Measurements from ENCODE around the gene CTU1. TPM values are rescaled to one million over a fixed set of nuclear protein-coding genes. Genes with fewer than 3 reads are reported as not detected.
A peak's percentile ranks its signal among the peaks of the same experiment; 100 is the strongest.

CTU1 gene
- total RNA-seq, 2 experiments from 2014 or later, result 9.4 to 10.1 TPM

DNA sequence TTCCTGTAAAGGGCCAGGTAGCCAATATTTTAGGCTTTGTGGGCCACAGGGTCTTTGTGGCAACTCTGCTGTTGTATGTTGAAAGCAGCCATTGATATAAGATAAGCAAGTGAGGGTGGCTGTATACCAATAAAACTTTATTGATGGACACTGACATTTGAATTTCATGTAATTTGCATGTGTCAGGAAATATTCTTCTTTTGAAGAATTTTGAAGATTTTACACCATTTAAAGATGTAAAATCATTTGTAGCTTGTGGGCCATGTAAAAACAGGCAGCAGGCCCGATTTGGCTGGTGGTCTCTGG is 2.4 kb upstream of the CTU1 start:
- Mint-ChIP-seq H3K4me1 (peaks cover 33% of the 10 kb centered on the region), H3K4me3 (no peak overlapping the region), H3K27ac (no peak overlapping the region), H3K36me3 (no peaks in the 10 kb centered on the region), H3K9me3 (no peaks in the 10 kb centered on the region), H3K27me3 (no peaks in the 10 kb centered on the region)
- POLR2A ChIA-PET, result interaction anchor here (1.0 kb wide), 1 partner anchor 21 kb away, joined by 3 read pairs; no protein-coding TSS in a partner anchor
- no peak for DNase-seq
- no peak for ATAC-seq (ENCODE audit: low read depth)

DNA sequence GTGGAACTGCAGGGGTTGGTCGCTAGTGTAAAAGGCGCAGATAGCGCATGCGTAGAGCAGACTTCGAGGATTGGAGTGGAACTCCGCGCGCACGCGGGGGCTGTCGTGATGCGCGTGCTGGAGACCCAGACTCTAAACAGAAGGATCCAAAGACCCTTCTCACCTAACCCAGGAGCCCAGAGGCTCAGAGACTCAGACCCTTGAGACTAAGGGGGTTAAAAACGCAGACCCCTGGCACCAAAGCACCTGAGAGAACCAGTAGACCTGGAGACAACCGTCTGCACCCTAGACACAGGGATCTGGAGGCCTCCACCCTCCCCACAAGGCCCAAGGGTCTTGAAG is 567 bp upstream of the CTU1 start:
- no peaks in the 10 kb centered on the region for H3K9me3 Mint-ChIP-seq
- H3K27me3 Mint-ChIP-seq, result no peaks in the 10 kb centered on the region
- DNase-seq (no peak), ATAC-seq (ENCODE audit: low read depth) (peak; percentile 40)
- peaks cover 21% of the 10 kb centered on the region for H3K4me1 Mint-ChIP-seq
- peak overlapping the region; percentile 90 for H3K4me3 Mint-ChIP-seq
- H3K27ac Mint-ChIP-seq, result peak overlapping the region; percentile 88
- H3K36me3 Mint-ChIP-seq, result no peaks in the 10 kb centered on the region
- POLR2A ChIA-PET, result interaction anchor here (0.6 to 1.0 kb wide), 2 partner anchors 10 to 23 kb away, joined by 3 read pairs; no protein-coding TSS in a partner anchor

DNA sequence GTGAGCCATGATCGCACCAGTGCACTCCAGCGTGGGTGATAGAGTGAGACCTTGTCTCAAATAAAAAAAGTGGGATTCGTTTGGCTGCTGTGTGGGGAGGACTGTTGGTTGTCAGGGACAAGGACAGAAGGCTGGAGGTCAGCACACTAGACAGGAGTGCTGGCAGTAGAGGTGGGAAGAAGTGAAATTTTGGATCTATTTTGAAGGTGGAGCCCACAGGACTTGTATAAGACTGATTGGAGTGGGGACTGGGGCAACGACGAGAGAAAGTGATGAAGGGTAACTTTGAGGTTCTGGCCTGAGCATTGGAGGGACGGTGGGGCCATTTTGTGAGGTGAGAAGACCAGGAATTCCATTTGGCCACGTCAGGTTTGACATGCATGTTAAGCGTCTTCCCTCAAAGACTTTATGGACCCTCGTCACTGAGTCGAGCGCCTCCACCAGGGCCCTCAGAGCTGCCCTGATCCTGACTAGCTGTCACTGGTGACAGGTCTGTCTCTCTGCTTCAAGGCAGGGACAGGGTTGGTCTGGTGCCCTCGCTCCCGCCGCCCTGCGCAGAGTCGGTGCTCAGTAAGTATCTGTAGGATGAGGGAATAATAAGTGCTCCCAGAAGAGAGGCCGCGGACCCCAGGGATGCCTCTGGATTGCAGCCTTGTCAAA is 673 bp downstream of the CTU1 start:
- Mint-ChIP-seq H3K27ac (peak overlapping the region; percentile 88), H3K9me3 (no peaks in the 10 kb centered on the region), H3K27me3 (no peaks in the 10 kb centered on the region), H3K4me3 (peak overlapping the region; percentile 90), H3K36me3 (peaks cover 2% of the 10 kb centered on the region), H3K4me1 (peaks cover 23% of the 10 kb centered on the region)
- no peak for ATAC-seq (ENCODE audit: low read depth)
- DNase-seq, result no peak
- POLR2A ChIA-PET, result interaction anchor here (0.7 to 1.0 kb wide), 2 partner anchors 11 to 15 kb away, joined by 4 read pairs; no protein-coding TSS in a partner anchor

DNA sequence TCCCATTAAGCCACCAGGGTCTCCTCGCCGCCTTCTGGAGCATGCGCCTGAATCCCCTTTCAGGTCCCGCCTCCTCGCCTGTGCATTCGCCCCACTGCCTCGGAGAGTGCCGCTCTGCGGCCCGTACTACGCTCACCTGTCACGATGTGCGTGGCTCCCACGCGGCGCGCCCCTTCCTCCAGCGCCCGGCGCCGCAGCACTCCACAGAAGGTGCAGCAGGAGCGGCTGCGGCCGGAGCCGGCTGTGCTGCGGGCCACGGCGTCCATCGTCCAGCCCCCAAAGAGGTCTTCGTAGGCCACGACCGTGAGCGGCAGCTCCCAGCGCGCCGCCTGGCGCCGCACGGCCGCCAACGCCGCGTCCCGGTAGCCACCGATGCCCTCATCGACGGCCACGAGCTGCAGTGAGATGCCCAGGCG is 4.3 kb downstream of the CTU1 start:
- ATAC-seq (ENCODE audit: low read depth) (no peak), DNase-seq (no peak)
- peaks cover 6% of the 10 kb centered on the region for H3K36me3 Mint-ChIP-seq
- H3K27ac Mint-ChIP-seq, result no peak overlapping the region
- no peak overlapping the region for H3K4me3 Mint-ChIP-seq
- no peaks in the 10 kb centered on the region for H3K27me3 Mint-ChIP-seq
- POLR2A ChIA-PET, result no interaction called here
- peaks cover 28% of the 10 kb centered on the region for H3K4me1 Mint-ChIP-seq
- H3K9me3 Mint-ChIP-seq, result no peaks in the 10 kb centered on the region

DNA sequence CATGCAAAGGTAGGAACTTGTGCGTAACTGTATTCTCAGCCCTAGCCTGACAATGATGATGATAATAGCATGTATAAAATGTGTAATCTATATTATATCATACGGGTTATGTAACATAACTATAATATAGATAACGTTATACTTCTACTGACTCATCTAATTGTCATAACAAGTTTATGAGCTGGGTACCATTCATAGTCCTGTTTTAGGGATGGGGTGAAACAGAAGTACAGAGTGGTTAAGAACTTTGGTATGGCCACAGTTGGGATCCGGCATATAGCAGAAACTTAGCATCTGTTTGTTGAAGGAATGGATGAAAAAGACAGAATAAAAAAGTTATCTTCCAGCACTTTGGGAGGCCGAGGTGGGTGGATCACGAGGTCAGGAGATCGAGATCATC is 5.2 kb downstream of the CTU1 start:
- no peak for ATAC-seq (ENCODE audit: low read depth)
- Mint-ChIP-seq H3K4me3 (no peak overlapping the region), H3K27me3 (no peaks in the 10 kb centered on the region), H3K9me3 (no peaks in the 10 kb centered on the region), H3K4me1 (peaks cover 26% of the 10 kb centered on the region), H3K27ac (no peak overlapping the region), H3K36me3 (peaks cover 6% of the 10 kb centered on the region)
- no peak for DNase-seq
- POLR2A ChIA-PET, result no interaction called here

DNA sequence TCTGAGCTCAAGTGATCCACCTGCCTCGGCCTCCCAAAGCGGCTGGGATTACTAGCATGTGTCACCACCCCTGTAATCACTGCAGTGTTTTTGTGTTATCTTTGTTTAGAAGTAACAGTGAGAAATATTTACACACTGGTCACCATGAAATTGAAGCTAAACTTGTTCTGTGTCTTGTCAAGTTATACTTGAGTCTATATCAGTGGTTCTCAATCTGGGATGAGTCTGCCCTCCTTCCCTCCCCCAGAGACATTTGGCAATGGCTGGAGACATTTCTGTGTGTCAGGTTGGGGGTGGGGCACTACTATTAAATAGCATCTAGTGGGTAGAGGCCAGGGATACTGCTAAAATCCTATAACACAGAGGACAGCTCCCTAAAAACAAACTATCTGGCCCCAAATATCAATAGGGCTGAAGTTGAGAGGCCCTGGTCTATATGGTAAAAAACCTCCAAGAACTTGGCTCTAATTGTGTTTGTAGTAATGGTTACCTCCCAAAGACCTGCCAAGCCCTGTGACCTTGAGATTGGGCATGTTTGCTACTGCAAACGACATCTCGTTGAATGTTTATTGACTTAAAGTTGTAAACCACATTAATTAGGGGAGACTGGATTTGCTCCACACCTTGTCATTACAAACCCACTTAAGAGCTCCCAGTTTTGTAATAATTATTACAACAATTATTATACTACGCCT is 6.9 kb downstream of the CTU1 start:
- POLR2A ChIA-PET, result no interaction called here
- H3K27me3 Mint-ChIP-seq, result no peaks in the 10 kb centered on the region
- no peak overlapping the region for H3K4me3 Mint-ChIP-seq
- DNase-seq, result no peak
- H3K4me1 Mint-ChIP-seq, result peaks cover 27% of the 10 kb centered on the region
- no peaks in the 10 kb centered on the region for H3K9me3 Mint-ChIP-seq
- no peak for ATAC-seq (ENCODE audit: low read depth)
- peaks cover 18% of the 10 kb centered on the region for H3K36me3 Mint-ChIP-seq
- no peak overlapping the region for H3K27ac Mint-ChIP-seq

DNA sequence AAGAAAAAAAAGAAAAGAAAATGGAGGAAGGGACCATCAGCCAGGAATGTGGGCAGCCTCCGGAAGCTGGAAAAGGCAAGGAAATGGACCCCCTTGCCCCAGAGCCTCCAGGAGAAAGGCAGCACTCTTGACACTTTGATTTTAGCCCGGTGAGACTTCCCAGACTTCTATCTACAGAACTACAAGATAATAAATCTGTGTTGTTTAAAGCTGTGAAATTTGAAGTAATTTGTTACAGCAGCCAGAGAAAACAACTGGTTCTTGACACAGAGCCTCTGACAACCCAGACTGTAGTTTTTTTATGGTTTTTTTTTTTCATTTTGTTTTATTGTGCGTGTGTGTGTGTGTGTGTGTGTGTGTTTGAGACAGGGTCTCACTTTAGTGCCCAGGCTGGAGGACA is 7.6 kb downstream of the CTU1 start:
- peaks cover 18% of the 10 kb centered on the region for H3K36me3 Mint-ChIP-seq
- no peaks in the 10 kb centered on the region for H3K9me3 Mint-ChIP-seq
- no peaks in the 10 kb centered on the region for H3K27me3 Mint-ChIP-seq

DNA sequence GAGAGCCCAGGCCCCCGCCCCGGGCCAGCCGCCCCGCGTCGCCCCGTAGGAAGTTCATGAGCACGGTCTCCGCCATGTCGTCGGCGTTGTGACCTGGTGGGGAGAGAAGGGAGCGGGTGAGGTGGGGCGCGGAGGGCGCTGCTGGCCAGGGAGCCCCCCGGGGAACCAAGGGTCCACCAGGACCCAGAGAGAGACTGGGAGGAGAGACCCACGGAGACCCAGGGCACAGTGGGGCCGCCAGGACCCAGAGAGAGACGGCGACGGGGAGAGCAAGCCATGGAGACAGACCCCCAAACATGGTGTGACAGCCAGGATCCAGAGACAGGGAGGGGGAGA is 9.2 kb downstream of the CTU1 start:
- POLR2A ChIA-PET, result interaction anchor here (0.8 kb wide), 1 partner anchor 10 kb away, joined by 3 read pairs; no protein-coding TSS in a partner anchor
- H3K4me1 Mint-ChIP-seq, result peaks cover 21% of the 10 kb centered on the region

More for the DNA sequence above, 7.6 kb downstream of the CTU1 start:
- Mint-ChIP-seq H3K27ac (no peak overlapping the region), H3K4me1 (peaks cover 23% of the 10 kb centered on the region), H3K4me3 (no peak overlapping the region)
- DNase-seq, result no peak
- POLR2A ChIA-PET, result interaction anchor here (0.7 kb wide), 1 partner anchor 750 kb away, joined by 3 read pairs; no protein-coding TSS in a partner anchor
- ATAC-seq (ENCODE audit: low read depth), result no peak

DNA sequence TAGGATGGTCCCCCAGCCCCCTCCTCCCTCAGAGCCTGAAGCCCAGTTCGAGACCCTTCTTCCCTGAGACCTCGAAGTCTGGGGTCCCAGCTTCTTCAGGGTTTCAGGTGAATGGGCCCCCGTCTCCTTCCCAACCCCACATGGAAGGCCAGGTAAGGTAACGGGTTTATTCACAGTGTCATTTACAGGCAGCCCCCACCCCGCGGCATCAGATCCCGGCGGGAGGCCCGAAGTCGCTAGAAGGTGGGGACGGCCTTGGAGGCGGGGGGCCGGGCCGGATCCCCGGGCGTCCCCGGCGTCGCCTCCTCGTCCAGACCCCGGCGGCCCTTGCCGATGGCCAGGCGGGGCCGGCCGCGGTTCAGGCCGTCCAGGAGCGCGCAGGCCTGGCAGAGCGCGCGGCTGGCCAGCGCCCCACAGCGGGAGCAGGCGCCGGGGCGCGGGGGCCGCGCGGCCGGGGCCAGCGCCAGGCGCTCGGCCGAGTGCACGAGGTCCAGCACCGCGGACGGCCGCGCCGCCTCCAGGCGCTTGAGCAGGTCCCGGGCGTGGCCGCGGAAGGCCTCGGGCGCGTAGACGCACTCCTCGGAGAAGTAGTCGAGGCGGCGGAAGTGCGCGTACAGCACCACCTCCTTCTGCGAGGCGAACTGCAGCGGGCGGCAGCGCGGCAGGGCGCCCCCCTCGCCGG is 9.7 kb downstream of the CTU1 start:
- Mint-ChIP-seq H3K27me3 (no peaks in the 10 kb centered on the region), H3K36me3 (peaks cover 18% of the 10 kb centered on the region), H3K9me3 (no peaks in the 10 kb centered on the region), H3K4me3 (peak overlapping the region; percentile 51), H3K4me1 (peaks cover 21% of the 10 kb centered on the region), H3K27ac (no peak overlapping the region)
- ATAC-seq (ENCODE audit: low read depth), result peak; percentile 76
- peak; percentile 54 for DNase-seq
- POLR2A ChIA-PET, result interaction anchor here (0.7 to 0.8 kb wide), 2 partner anchors 10 to 18 kb away, joined by 3 read pairs; no protein-coding TSS in a partner anchor

More for the DNA sequence above, 9.2 kb downstream of the CTU1 start:
- DNase-seq (no peak), ATAC-seq (ENCODE audit: low read depth) (no peak)
- Mint-ChIP-seq H3K27me3 (no peaks in the 10 kb centered on the region), H3K4me3 (peak overlapping the region; percentile 51), H3K36me3 (peaks cover 18% of the 10 kb centered on the region), H3K9me3 (no peaks in the 10 kb centered on the region), H3K27ac (peak overlapping the region; percentile 79)

DNA sequence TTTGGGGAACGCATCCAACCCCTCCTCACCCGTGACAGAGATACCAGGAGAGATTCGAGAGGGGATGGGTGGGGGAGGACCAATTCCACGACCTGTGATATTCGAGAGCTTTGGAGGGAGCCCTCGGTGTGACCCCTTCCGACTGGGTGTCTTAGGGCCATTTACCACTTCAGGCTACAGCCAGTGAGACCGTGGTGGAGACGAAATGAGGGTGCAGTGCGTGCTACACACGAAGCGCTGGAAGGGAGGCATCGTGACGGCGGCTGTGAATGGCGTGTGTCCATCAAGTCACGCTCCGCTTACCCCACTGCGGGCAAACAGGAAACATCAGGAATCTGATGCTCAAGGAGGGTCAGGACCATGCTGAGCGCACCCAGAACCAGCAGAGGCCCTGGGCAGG is 10.4 kb downstream of the CTU1 start:
- no peak overlapping the region for H3K4me3 Mint-ChIP-seq
- H3K27ac Mint-ChIP-seq, result no peak overlapping the region
- POLR2A ChIA-PET, result interaction anchor here (0.7 kb wide), 1 partner anchor 18 kb away, joined by 3 read pairs; no protein-coding TSS in a partner anchor

DNA sequence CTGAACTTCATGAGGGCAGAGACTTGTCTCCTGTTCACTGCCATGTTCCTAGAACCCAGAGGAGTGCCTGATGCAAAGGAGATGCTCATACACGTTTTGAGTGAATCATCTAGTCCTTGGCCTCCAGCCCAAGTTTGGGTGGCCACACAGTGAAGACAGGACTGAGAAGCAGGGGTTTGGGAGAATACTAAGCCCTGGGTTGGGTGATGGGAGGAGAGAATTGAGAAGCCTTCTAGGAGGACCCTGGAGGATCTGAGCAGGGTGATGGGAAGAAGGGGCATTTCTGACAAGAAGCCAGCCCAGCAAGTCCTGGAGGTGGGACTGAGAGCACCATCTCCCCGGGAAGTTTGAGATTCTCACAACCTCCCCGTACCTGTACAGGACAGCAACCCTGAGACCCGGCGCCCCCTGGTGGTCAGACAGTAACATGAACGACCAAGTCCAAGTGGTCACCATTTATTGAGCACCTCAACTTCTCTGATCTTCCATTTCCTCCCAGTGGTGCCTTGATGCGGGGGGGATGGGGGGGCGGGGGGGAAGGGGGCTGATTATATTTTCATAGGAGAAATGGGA is 11.0 kb downstream of the CTU1 start:
- peak overlapping the region; percentile 41 for H3K4me3 Mint-ChIP-seq
- POLR2A ChIA-PET, result interaction anchor here (1.5 kb wide), 1 partner anchor 11 kb away, joined by 4 read pairs; no protein-coding TSS in a partner anchor
- no peaks in the 10 kb centered on the region for H3K27me3 Mint-ChIP-seq
- ATAC-seq (ENCODE audit: low read depth), result peak; percentile 34
- H3K9me3 Mint-ChIP-seq, result no peaks in the 10 kb centered on the region
- peaks cover 14% of the 10 kb centered on the region for H3K36me3 Mint-ChIP-seq
- H3K27ac Mint-ChIP-seq, result peak overlapping the region; percentile 78
- peaks cover 17% of the 10 kb centered on the region for H3K4me1 Mint-ChIP-seq
- peak; percentile 77 for DNase-seq

More for the DNA sequence above, 10.4 kb downstream of the CTU1 start:
- Mint-ChIP-seq H3K4me1 (peaks cover 21% of the 10 kb centered on the region), H3K36me3 (peaks cover 18% of the 10 kb centered on the region), H3K9me3 (no peaks in the 10 kb centered on the region), H3K27me3 (no peaks in the 10 kb centered on the region)
- ATAC-seq (ENCODE audit: low read depth) (no peak), DNase-seq (no peak)

DNA sequence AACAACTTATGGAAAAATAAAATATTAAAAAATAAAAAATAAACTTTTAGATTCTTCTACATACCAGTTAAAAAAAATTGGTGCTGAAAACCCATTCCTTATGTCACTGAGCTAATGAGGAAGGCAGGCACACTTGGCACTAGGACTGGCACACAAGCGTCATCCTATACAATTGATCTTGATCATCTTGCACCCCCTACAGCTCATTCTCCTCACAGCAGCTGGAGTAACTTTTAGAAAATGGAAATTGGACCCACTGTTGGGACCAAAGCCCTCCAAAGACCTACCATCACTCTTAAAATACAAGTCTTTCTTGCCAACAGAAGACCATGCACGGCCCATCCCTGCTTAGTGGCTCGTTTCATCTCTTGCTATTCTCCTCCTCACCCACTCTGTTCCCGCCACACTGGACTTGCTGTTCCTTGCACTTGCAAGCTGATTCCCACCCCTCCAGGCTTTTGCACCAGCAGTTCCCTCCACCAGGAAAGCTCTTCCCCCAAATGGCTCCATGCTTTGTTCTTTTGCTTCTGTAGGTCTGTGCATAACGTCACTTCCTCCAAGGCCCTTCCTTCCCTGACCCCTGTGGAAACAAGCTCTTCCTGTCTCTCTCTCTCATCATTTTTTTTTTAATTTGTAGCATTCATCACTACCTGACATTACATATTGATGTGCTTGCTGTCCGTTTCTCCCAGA is 11.6 kb downstream of the CTU1 start:
- POLR2A ChIA-PET, result interaction anchor here (1.5 kb wide), 1 partner anchor 11 kb away, joined by 4 read pairs; no protein-coding TSS in a partner anchor
- no peaks in the 10 kb centered on the region for H3K9me3 Mint-ChIP-seq
- peak overlapping the region; percentile 41 for H3K4me3 Mint-ChIP-seq
- no peak for DNase-seq
- ATAC-seq (ENCODE audit: low read depth), result peak; percentile 27
- H3K4me1 Mint-ChIP-seq, result peaks cover 17% of the 10 kb centered on the region
- H3K36me3 Mint-ChIP-seq, result peaks cover 14% of the 10 kb centered on the region
- H3K27me3 Mint-ChIP-seq, result no peaks in the 10 kb centered on the region
- H3K27ac Mint-ChIP-seq, result peak overlapping the region; percentile 78

Measured in activated naive CD8-positive, alpha-beta T cell treated with anti-CD3 and anti-CD28 coated beads, Interleukin-2, amount 10 ng/mL, durations not matched to agents 7 days and 5 days (primary cell).